22Rv1 (cell line): Measurements from ENCODE around the gene ACCS.
A peak's percentile ranks its signal among the peaks of the same experiment; 100 is the strongest.

Experiments used
- H3K27ac ChIP-seq: fragments of 450-650 bp; 2 replicates; pipeline ENCODE4 v1.5.1; 2017
- CTCF ChIP-seq: fragments of 450-650 bp; IDR thresholded peaks from 2 replicates; pipeline ENCODE4 v1.5.1; 2017; ENCODE audit warnings: mild to moderate bottlenecking
- ZFX ChIP-seq: fragments of 450-650 bp; IDR thresholded peaks from 2 replicates; pipeline ENCODE4 v1.6.1; 2017; ENCODE audit warnings: antibody characterized with exemption, borderline replicate concordance

Gene ACCS

GRCh38 chr11:44065161-44065661, 859 bp upstream of the ACCS start:
- no peak overlapping the region; the same call in 1 of the 2 replicates for H3K27ac ChIP-seq
- TF ChIP-seq CTCF = no peak
- TF ChIP-seq ZFX = no peak

- TF ChIP-seq ZFX (no peak), CTCF (no peak)
Measured at GRCh38 chr11:44066732-44067141, 667 bp downstream of the ACCS start.

GRCh38 chr11:44067266-44067665, 1.2 kb downstream of the ACCS start:
- TF ChIP-seq CTCF (no peak), ZFX (no peak)
- no peak overlapping the region; the same call in 1 of the 2 replicates for H3K27ac ChIP-seq

More at GRCh38 chr11:44066732-44067141, 667 bp downstream of the ACCS start:
- H3K27ac ChIP-seq = peak overlapping the region; percentile 79

- TF ChIP-seq ZFX = no peak
- TF ChIP-seq CTCF = no peak
- H3K27ac ChIP-seq = no peak overlapping the region
Measured at GRCh38 chr11:44068180-44068579, 2.1 kb downstream of the ACCS start.

- TF ChIP-seq CTCF (0 out of 2 replicates have a peak, but pooled peaks have one; percentile 11), ZFX (no peak)
- H3K27ac ChIP-seq = no peak overlapping the region
Measured at GRCh38 chr11:44071157-44071556, 5.1 kb downstream of the ACCS start.

- H3K27ac ChIP-seq = no peak overlapping the region
- TF ChIP-seq CTCF (no peak), ZFX (no peak)
Measured at GRCh38 chr11:44072757-44073658, 6.9 kb downstream of the ACCS start.

GRCh38 chr11:44078794-44079193, 12.7 kb downstream of the ACCS start:
- no peak for TF ChIP-seq CTCF
- no peak for TF ChIP-seq ZFX
- no peak overlapping the region for H3K27ac ChIP-seq
